ENCODE results near the gene CHERP.

CHERP gene

DNA sequence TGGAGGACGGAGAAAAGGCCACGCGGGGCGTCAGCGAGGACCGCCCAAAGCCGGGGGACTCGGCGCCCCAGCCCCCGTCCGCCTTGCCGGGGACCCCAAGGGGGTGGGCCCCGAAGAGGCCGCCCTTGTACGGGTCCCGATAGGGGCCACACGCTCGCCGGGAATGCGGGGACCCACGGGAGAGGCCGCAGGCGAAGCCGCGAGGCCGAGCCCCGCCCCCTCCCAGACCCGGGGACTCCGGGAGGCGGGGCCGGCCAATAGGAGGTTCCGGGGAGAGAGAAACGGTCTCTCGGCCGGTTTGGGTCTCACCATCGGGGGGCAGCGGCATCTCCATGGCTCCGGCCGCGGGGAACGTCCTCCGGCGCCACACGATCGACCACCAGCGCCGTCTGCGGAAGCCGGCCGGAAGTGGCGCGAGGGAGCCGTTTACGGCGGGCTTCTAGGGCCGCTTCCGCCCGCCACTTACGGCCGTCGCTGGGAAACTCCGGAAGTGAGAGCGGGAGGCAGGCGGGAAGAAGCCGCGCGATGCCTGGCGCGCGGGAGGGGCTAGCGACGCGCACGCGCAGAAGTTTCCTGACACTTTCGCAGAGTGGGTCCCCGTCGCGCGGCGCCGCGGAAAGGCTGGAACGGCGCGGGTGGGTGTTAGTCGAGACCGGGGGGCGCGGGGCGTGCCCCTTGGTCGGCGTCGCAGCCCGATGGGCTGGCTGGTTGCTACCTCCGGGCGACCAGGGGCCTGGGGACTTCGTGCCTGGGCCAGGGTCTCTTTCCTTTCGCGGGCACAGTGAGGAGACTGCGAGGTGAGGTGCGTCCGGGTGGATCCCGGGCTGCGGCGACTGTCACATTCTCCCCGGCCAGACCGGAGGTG, at the start of gene CHERP:
CHERP (minus strand) TSS at position 393 of the 865 bp plus-strand sequence; CDS start at position 334, 59 bp downstream.
- peak; percentile 94 for DNase-seq (ENCODE audit: low read depth)
- no peak for TF ChIP-seq CTCF (IDR thresholded peaks at IDR 0.05; ENCODE audit: insufficient read depth, low read depth, low read length, missing control alignments)
- peak within 1 kb of the TSS; percentile 94 for H3K4me3 ChIP-seq (ENCODE audit: low read length)

- DNase-seq (ENCODE audit: low read depth), result no peak
- no peak overlapping the region for H3K4me3 ChIP-seq (ENCODE audit: low read length)
- TF ChIP-seq CTCF (IDR thresholded peaks at IDR 0.05; ENCODE audit: insufficient read depth, low read depth, low read length, missing control alignments), result no peak
Observed at GRCh38 chr19:16590876-16591802, 48.9 kb upstream of the CHERP start.

DNA sequence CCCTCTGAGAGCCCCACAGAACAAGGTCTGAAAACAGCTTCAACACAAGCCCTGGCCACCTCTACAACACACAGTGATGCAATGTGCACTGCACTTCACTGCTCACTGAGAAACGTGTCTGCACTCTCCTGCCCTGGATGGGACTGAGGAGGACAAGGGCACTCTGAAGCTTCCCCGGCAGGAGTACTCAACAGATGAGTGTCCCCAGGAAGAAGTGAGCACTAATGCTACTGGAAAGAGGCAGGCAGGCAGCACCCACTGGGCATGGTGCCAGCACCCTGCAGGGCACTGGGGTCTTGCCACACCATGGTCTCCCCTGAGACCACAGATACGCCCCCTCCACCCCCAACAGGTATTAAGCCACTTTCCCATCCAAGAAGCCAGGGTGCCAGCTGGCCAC, 47.7 kb upstream of the CHERP start:
- H3K4me3 ChIP-seq (ENCODE audit: low read length), result no peak overlapping the region
- DNase-seq (ENCODE audit: low read depth), result no peak
- no peak for TF ChIP-seq CTCF (IDR thresholded peaks at IDR 0.05; ENCODE audit: insufficient read depth, low read depth, low read length, missing control alignments)

DNA sequence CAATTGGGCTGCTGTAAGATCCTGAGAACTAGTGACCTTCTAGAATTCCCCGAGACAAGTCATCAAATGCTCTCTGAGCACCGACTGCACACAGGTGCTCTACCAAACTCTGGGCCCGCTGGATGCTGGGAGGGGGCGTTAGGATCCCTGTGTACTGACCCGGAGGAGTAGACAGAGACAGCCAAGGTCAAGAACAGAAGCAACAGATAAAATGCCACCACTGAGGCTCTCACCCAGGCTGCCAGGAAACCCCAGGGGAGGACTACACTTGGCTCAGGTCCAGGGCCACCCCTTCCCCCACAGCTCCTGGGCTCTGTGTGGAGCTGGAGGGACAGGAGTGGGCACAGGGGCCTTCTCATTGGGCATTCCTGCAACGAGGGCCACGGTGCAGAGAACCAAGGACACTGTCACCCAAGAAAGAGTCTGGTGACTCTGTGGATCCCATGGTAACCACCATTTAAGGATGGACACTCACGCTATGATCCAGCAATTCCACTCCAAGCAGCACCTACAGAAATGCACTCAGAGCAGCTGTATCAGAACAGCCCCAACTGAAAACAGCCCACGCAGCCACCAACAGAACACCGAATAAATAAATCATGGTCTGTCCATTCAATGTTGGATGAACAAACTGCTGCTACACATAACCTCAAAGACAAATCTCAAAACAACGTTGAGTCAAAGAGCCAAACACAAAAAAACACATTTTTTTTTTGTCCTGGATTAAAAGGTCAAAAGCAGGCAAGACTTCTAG, 46.8 kb upstream of the CHERP start:
- H3K4me3 ChIP-seq (ENCODE audit: low read length), result no peak overlapping the region
- TF ChIP-seq CTCF (IDR thresholded peaks at IDR 0.05; ENCODE audit: insufficient read depth, low read depth, low read length, missing control alignments), result no peak
- DNase-seq (ENCODE audit: low read depth), result no peak

DNA sequence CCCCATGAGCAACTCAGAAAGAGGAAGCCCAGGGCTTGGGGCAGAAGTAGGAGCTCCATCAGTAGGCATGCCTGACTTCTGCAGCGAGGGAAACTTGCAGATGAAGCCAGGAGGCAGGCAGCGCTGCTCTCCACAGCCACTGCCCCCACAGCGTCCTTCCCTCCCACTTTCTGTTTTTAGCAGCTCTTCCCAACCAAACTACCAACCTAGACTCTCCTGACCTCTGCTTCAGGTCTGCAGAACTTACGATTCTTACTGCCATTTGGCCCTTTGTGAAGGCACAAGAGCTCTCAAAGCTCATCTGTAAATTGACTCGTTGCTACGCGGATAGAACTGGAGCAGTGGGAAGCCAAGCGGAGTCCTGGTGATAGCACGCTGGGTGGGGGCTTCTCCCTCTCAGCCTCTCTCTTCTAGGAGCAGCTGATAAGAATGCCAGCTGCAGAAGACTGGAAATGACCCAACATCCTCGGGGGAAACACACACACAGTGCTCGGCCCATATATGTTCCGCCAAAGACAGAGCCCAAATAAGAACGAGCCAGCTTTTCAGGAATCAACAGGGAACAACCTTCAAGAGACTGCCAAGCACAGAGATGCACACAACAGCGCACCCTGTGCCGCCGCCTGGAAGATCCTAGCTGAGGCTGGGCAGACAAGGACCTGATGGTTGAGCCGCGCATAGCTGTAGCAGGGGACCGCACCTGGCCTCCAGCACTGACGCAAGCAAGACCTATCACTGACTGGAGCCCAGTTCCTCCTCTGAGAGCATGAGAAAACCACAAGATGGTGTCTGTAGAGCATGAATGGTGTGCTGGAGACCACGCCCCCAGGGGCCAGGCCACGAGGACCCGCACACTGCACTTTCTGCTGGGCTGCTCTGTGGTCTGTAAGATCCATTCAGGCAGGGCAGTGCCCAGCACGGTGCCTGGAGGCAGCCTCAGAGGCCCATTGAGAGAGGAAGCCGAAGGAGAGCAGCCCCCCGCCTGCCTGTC, 45.9 kb upstream of the CHERP start:
- DNase-seq (ENCODE audit: low read depth), result peak; percentile 44
- no peak overlapping the region for H3K4me3 ChIP-seq (ENCODE audit: low read length)
- peak; percentile 2 for TF ChIP-seq CTCF (IDR thresholded peaks at IDR 0.05; ENCODE audit: insufficient read depth, low read depth, low read length, missing control alignments)

Measured in epithelial cell of esophagus (primary cell).